CD14-positive monocyte (primary cell): Measurements from ENCODE around the gene SYTL3. TPM values are rescaled to one million over a fixed set of nuclear protein-coding genes. Genes with fewer than 3 reads are reported as not detected.
"Not testable (repeated sequence)": the region's sequence is repeated elsewhere in the genome, so short reads cannot be mapped to it uniquely, and the experiment has no call there.

Source experiments
- DNase-seq, 3 donors: peaks; one replicate each; pipeline ENCODE4 v3.0.0-alpha.2; 2011 to 2022
- H2AFZ ChIP-seq: 2 replicates; pipeline ENCODE4 v1.6.0; 2012; ENCODE audit warnings: mild to moderate bottlenecking, low read depth, low read length, inconsistent platforms; ENCODE audit not compliant: insufficient read depth, poor library complexity, severe bottlenecking
- H3K27ac ChIP-seq, 2 donors: 1 replicate in 1 of 2; 2 replicates in 1 of 2; pipeline ENCODE4 v1.5.1; 2012 to 2013; ENCODE audit warnings: low read length in 2 of 2, control low read depth in 1 of 2, inconsistent platforms in 1 of 2, low read depth in 1 of 2, mild to moderate bottlenecking in 1 of 2
- H3K27me3 ChIP-seq, 2 donors: one replicate each; pipeline versions ENCODE4 v1.6.0 to v1.6.1; 2011 to 2013; ENCODE audit warnings: low read length in 2 of 2; ENCODE audit not compliant: control insufficient read depth in 2 of 2, insufficient read depth in 2 of 2
- H3K36me3 ChIP-seq, 2 donors: replicated peaks in 1 of 2; 1 replicate in 1 of 2; 2 replicates in 1 of 2; pipeline versions ENCODE4 v1.5.1 to v1.6.1; 2012 to 2013; ENCODE audit warnings: low read length in 2 of 2, control low read depth in 1 of 2, inconsistent platforms in 1 of 2, mild to moderate bottlenecking in 1 of 2; ENCODE audit not compliant: insufficient read depth in 2 of 2, control insufficient read depth in 1 of 2
- H3K4me1 ChIP-seq, 2 donors: 1 replicate in 1 of 2; 2 replicates in 1 of 2; pipeline versions ENCODE4 v1.5.1 to v1.6.1; 2012 to 2013; ENCODE audit warnings: low read length in 2 of 2, control low read depth in 1 of 2, inconsistent platforms in 1 of 2, mild to moderate bottlenecking in 1 of 2, moderate library complexity in 1 of 2; ENCODE audit not compliant: insufficient read depth in 2 of 2, control insufficient read depth in 1 of 2
- H3K4me2 ChIP-seq: replicated peaks from 2 replicates; pipeline ENCODE3; 2012; ENCODE audit warnings: low read length, moderate library complexity, mild to moderate bottlenecking; ENCODE audit not compliant: poor library complexity, severe bottlenecking; ENCODE audit errors: extremely low read depth
- H3K4me3 ChIP-seq, 3 experiments: fragments of 200-600 bp in 1 of 3; sonication (generic) in 1 of 3; replicated peaks in 1 of 3; 1 replicate in 2 of 3; 2 replicates in 1 of 3; pipeline ENCODE4 v1.5.1; 2011 to 2013; ENCODE audit warnings: low read length in 3 of 3, mild to moderate bottlenecking in 3 of 3, control low read depth in 2 of 3, low read depth in 2 of 3, inconsistent platforms in 1 of 3, moderate library complexity in 1 of 3
- H3K79me2 ChIP-seq: 2 replicates; pipeline ENCODE4 v1.6.0; 2012; ENCODE audit warnings: mild to moderate bottlenecking, control low read depth, inconsistent platforms, low read length, moderate library complexity; ENCODE audit not compliant: insufficient read depth
- H3K9ac ChIP-seq: 2 replicates; pipeline ENCODE4 v1.6.0; 2017; ENCODE audit warnings: low read length, mild to moderate bottlenecking; ENCODE audit not compliant: insufficient read depth, poor library complexity, severe bottlenecking
- H3K9me3 ChIP-seq, 2 donors: replicated peaks in 1 of 2; 1 replicate in 1 of 2; 2 replicates in 1 of 2; pipeline versions ENCODE4 v1.5.1 to v1.6.1; 2012 to 2013; ENCODE audit warnings: low read length in 2 of 2, control low read depth in 1 of 2; ENCODE audit not compliant: control insufficient read depth in 1 of 2, insufficient read depth in 1 of 2
- H4K20me1 ChIP-seq: 2 replicates; pipeline ENCODE4 v1.6.0; 2012; ENCODE audit warnings: mild to moderate bottlenecking, low read length, control low read depth, moderate library complexity; ENCODE audit not compliant: insufficient read depth
- H3K27ac Mint-ChIP-seq, 7 donors: one replicate each; pipeline ENCODE4 v1.8.0; 2020; ENCODE audit warnings: mild to moderate bottlenecking in 7 of 7, mixed read lengths in 7 of 7, moderate library complexity in 6 of 7, inconsistent platforms in 2 of 7
- H3K27me3 Mint-ChIP-seq, 3 donors: one replicate each; pipeline ENCODE4 v1.8.0; 2021 to 2022; ENCODE audit warnings: low read depth in 3 of 3, mild to moderate bottlenecking in 3 of 3, mixed read lengths in 3 of 3, moderate library complexity in 3 of 3, inconsistent platforms in 1 of 3
- H3K36me3 Mint-ChIP-seq, 2 donors: one replicate each; pipeline ENCODE4 v1.8.0; 2020; ENCODE audit warnings: mixed read lengths in 2 of 2, inconsistent platforms in 1 of 2, mild to moderate bottlenecking in 1 of 2
- H3K4me1 Mint-ChIP-seq: one replicate; pipeline ENCODE4 v1.8.0; 2020; ENCODE audit warnings: mild to moderate bottlenecking, mixed read lengths
- H3K4me3 Mint-ChIP-seq, 2 donors: one replicate each; pipeline ENCODE4 v1.8.0; 2020; ENCODE audit warnings: mild to moderate bottlenecking in 2 of 2, mixed read lengths in 2 of 2, moderate library complexity in 1 of 2
- H3K9me3 Mint-ChIP-seq, 7 donors: one replicate each; pipeline ENCODE4 v1.8.0; 2020 to 2022; ENCODE audit warnings: mixed read lengths in 7 of 7, mild to moderate bottlenecking in 6 of 7, moderate library complexity in 6 of 7, inconsistent platforms in 2 of 7
- WGBS: methylation state at CpG from one replicate; pipeline ENCODE4 v1.1.5; 2013; ENCODE audit warnings: missing lambda C conversion rate; ENCODE audit not compliant: insufficient coverage; 5-methylcytosine and 5-hydroxymethylcytosine counted together
- intact Hi-C, 2 donors: fragments of 100-400 bp; cut with micrococcal nuclease; formaldehyde crosslinking; loops; one replicate each; pipeline versions ENCODE4 v1.15.0 to v1.15.1; 2023
- polyA plus RNA-seq, 3 donors: library from polyadenylated mRNA; depleted of rRNA in 1 of 3; unstranded in 2 of 3; stranded (reverse) in 1 of 3; fragments of 300-500 nt in 2 of 3; fragments of >200 nt in 1 of 3; fragmentation: Illumina TruSeq in 2 of 3; gene quantifications; 1 replicate in 2 of 3; 2 replicates in 1 of 3; pipeline ENCODE4 v1.2.3, GENCODE V29; 2012 to 2021
- TF ChIP-seq, protein P1 (sequence below): fragments of 200-600 bp; IDR thresholded peaks from one replicate; pipeline ENCODE4 v1.8.0; 2022; ENCODE audit warnings: antibody characterized with exemption, mild to moderate bottlenecking

SYTL3 gene
- polyA plus RNA-seq, 3 donors = 14.6 to 18.7 (median 14.8) TPM

DNA sequence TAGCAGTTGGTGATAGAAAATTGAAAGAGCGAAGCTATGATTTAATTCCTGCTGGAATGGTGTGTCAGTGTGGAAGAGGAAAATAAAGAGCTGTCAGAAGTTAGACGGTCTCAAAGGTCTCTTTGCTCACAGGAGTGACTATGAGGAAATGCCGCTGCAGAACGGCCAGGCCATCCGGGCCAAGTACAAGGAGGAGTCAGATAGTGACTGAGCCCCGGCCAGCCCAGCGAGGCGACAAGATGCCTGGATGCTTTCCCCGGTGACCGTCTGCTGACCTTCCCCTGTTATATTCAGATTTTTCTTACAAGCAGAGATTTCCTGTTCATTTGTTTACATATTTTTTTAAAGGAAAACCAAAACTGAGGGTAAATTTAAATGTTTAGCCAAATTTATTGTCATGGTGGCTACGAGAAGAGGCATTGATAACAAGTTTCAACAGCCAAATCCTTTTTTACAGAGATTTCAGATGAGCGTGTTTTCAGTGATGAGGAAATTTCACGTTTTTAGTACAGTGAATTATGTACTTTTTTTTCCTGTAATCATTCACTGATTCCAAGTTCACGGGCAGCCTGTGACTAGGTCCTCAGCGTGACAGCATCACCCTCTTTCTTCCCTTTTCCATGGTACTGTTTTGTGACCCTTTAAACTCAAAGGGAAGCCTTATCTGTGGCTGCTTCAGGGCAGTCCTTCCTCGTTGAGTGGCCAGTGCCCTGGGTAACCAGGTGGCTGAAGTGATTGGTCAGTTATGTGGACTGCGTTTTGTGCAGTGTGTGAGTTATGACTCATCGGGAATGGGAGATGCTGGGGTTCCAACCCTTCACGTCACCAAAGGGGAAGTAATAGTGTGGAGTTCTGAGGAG lies 17.9 kb upstream of the SYTL3 start:
- no peak overlapping the region for H3K4me2 ChIP-seq
- no peak overlapping the region for H3K9ac ChIP-seq
- 66% methylated on average over 14 of the region's 19 CpGs for WGBS
- H3K4me3 ChIP-seq = no peak overlapping the region
- Mint-ChIP-seq H3K27ac (peak overlapping the region; percentile 66 to 83 (median 80)), H3K9me3 (no peaks in the 10 kb centered on the region), H3K36me3 (peaks cover 68 to 86% of the 10 kb centered on the region in 2 donors), H3K4me3 (no peak overlapping the region), H3K4me1 (peaks cover 13% of the 10 kb centered on the region), H3K27me3 (peaks cover 0 to 2% (median 2%) of the 10 kb centered on the region in 3 donors)
- no peaks in the 10 kb centered on the region for H3K27me3 ChIP-seq
- DNase-seq = peak; percentile 70 to 94 (median 78)
- TF ChIP-seq, protein P1, sequence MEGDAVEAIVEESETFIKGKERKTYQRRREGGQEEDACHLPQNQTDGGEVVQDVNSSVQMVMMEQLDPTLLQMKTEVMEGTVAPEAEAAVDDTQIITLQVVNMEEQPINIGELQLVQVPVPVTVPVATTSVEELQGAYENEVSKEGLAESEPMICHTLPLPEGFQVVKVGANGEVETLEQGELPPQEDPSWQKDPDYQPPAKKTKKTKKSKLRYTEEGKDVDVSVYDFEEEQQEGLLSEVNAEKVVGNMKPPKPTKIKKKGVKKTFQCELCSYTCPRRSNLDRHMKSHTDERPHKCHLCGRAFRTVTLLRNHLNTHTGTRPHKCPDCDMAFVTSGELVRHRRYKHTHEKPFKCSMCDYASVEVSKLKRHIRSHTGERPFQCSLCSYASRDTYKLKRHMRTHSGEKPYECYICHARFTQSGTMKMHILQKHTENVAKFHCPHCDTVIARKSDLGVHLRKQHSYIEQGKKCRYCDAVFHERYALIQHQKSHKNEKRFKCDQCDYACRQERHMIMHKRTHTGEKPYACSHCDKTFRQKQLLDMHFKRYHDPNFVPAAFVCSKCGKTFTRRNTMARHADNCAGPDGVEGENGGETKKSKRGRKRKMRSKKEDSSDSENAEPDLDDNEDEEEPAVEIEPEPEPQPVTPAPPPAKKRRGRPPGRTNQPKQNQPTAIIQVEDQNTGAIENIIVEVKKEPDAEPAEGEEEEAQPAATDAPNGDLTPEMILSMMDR = no peak
- no peaks in the 10 kb centered on the region for H3K9me3 ChIP-seq
- H3K36me3 ChIP-seq = peaks cover 69 to 94% of the 10 kb centered on the region in 2 donors
- H3K79me2 ChIP-seq = peaks cover 7% of the 10 kb centered on the region
- peak overlapping the region in 1 of 2 donors; percentile 67 for H3K27ac ChIP-seq
- H4K20me1 ChIP-seq = peaks cover 67% of the 10 kb centered on the region
- peaks cover 3 to 12% of the 10 kb centered on the region in 2 donors for H3K4me1 ChIP-seq
- intact Hi-C loops = loop anchor here in 1 of 2 donors (5.0 kb wide), 1 partner anchor 60 kb away; no protein-coding TSS in a partner anchor
- H2AFZ ChIP-seq = no peak overlapping the region

DNA sequence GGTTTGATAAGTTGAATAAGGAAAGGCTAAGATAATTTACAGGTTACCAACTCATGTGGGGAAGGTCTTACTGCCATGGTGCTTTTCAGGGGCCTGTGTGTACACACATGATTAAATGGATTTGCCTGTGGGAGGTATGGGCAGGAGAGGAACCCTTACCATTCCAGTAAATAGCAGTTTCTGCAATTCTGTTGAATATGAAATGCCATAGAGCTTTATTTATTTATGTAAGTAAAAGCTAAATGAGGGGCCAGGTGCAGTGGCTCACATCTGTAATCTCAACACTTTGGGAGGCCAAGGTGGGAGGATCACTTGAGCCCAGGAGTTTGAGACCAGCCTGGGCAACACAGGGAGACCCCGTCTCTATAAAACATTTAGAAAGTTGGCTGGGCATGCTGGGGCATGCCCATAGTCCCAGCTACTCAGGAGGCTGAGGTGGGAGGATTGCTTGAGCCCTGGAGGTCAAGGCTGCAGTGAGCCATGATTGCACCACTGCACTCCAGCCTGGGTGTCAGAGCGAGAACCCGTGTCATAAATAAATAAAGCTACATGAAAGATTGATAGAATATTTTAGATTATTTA lies 17.2 kb upstream of the SYTL3 start:
- not testable (repeated sequence) for H3K9me3 Mint-ChIP-seq, H3K4me3 Mint-ChIP-seq, H3K27me3 Mint-ChIP-seq, H3K4me2 ChIP-seq, H3K4me3 ChIP-seq, H3K9me3 ChIP-seq, DNase-seq, H3K27me3 ChIP-seq, H2AFZ ChIP-seq, H3K9ac ChIP-seq
- Histone ChIP-seq H4K20me1 (peaks cover 74% of the 10 kb centered on the region), H3K27ac (peak overlapping the region in 1 of 2 donors; percentile 67), H3K36me3 (peaks cover 69 to 94% of the 10 kb centered on the region in 2 donors), H3K79me2 (peaks cover 14% of the 10 kb centered on the region), H3K4me1 (peaks cover 3 to 12% of the 10 kb centered on the region in 2 donors)
- peaks cover 68 to 86% of the 10 kb centered on the region in 2 donors for H3K36me3 Mint-ChIP-seq
- intact Hi-C loops = loop anchor here in 1 of 2 donors (5.0 kb wide), 1 partner anchor 60 kb away; no protein-coding TSS in a partner anchor
- H3K27ac Mint-ChIP-seq = peak overlapping the region; percentile 30 to 83 (median 76)
- WGBS = 100% methylated on average over 1 of the region's 3 CpGs
- H3K4me1 Mint-ChIP-seq = peaks cover 13% of the 10 kb centered on the region
